ENCODE measurements around the gene ATP6V0C.

GRCh38 chr16:2520784-2521531 lies 7.2 kb downstream of the ATP6V0C start:
- TF ChIP-seq, protein P1, sequence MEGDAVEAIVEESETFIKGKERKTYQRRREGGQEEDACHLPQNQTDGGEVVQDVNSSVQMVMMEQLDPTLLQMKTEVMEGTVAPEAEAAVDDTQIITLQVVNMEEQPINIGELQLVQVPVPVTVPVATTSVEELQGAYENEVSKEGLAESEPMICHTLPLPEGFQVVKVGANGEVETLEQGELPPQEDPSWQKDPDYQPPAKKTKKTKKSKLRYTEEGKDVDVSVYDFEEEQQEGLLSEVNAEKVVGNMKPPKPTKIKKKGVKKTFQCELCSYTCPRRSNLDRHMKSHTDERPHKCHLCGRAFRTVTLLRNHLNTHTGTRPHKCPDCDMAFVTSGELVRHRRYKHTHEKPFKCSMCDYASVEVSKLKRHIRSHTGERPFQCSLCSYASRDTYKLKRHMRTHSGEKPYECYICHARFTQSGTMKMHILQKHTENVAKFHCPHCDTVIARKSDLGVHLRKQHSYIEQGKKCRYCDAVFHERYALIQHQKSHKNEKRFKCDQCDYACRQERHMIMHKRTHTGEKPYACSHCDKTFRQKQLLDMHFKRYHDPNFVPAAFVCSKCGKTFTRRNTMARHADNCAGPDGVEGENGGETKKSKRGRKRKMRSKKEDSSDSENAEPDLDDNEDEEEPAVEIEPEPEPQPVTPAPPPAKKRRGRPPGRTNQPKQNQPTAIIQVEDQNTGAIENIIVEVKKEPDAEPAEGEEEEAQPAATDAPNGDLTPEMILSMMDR (IDR thresholded peaks at IDR 0.05), result no peak
- no peak for TF ChIP-seq POLR2A (IDR thresholded peaks at IDR 0.05)

Data from breast epithelium (tissue), 3 donors.